AG04449 (cell line): ENCODE data around the gene PLXDC2.

Experiments
- CTCF ChIA-PET: fragments of 350-600 bp; formaldehyde crosslinking; extraction: SDS; loops from one replicate; lab custom pipeline; 2021; ENCODE audit warnings: antibody characterized with exemption; lab: Yijun Ruan, JAX
- POLR2A ChIA-PET: fragments of 400-600, 350-600 bp; formaldehyde crosslinking; extraction: SDS; loops from one replicate; lab custom pipeline; 2020; ENCODE audit warnings: antibody characterized with exemption, inconsistent platforms; lab: Yijun Ruan, JAX
- DNase-seq: peaks from one replicate; pipeline ENCODE4 v3.0.0-alpha.2; 2010; ENCODE audit warnings: low read depth, low spot score
- H3K4me3 ChIP-seq: 2 replicates; pipeline ENCODE4 v1.5.1; 2011; ENCODE audit warnings: low read depth, mild to moderate bottlenecking, control low read depth, low read length
- CTCF ChIP-seq: IDR thresholded peaks from one replicate; pipeline ENCODE4 v1.5.1; 2011; ENCODE audit warnings: mild to moderate bottlenecking, moderate library complexity, low read length, control low read depth, inconsistent platforms; ENCODE audit not compliant: insufficient read depth; ENCODE audit errors: missing control alignments

Gene PLXDC2

GRCh38 chr10:20166096-20166675 is 350.0 kb downstream of the PLXDC2 start:
- ChIA-PET CTCF (no interaction called here), POLR2A (no interaction called here)
- TF ChIP-seq CTCF, result no peak
- H3K4me3 ChIP-seq, result no peak overlapping the region
- no peak for DNase-seq

GRCh38 chr10:20170661-20171060 is 354.4 kb downstream of the PLXDC2 start:
- no peak for TF ChIP-seq CTCF
- DNase-seq, result no peak
- POLR2A ChIA-PET, result no interaction called here
- CTCF ChIA-PET, result no interaction called here
- no peak overlapping the region for H3K4me3 ChIP-seq

GRCh38 chr10:20173046-20173445 is 356.8 kb downstream of the PLXDC2 start:
- CTCF ChIA-PET, result no interaction called here
- no peak overlapping the region for H3K4me3 ChIP-seq
- no peak for TF ChIP-seq CTCF
- POLR2A ChIA-PET, result no interaction called here
- no peak for DNase-seq

- no peak for DNase-seq
- ChIA-PET CTCF (no interaction called here), POLR2A (no interaction called here)
- H3K4me3 ChIP-seq, result no peak overlapping the region
- TF ChIP-seq CTCF, result no peak
These were observed 359.5 kb downstream of the PLXDC2 start for GRCh38 chr10:20175719-20176118.

GRCh38 chr10:20180766-20181165 is 364.5 kb downstream of the PLXDC2 start:
- no peak for TF ChIP-seq CTCF
- H3K4me3 ChIP-seq, result no peak overlapping the region
- no peak for DNase-seq
- ChIA-PET CTCF (no interaction called here), POLR2A (no interaction called here)

GRCh38 chr10:20181434-20181833 is 365.2 kb downstream of the PLXDC2 start:
- TF ChIP-seq CTCF, result no peak
- ChIA-PET CTCF (no interaction called here), POLR2A (no interaction called here)
- no peak overlapping the region for H3K4me3 ChIP-seq
- no peak for DNase-seq
